ENCODE results near the gene SUPV3L1. TPM values are rescaled to one million over a fixed set of nuclear protein-coding genes. Genes with fewer than 3 reads are reported as not detected.

SUPV3L1 gene
- total RNA-seq, 4 donors from 2014 or later, result 18.5 to 35.0 (median 30.6) TPM

GRCh38 chr10:69232736-69233480 is 52.9 kb downstream of the SUPV3L1 start:
- no peak overlapping the region for H3K4me3 ChIP-seq
- peak in 1 of 2 donors; percentile 49 for DNase-seq
- H3K36me3 ChIP-seq, result no peaks in the 10 kb centered on the region
- intact Hi-C loops (cut with DNase I; ENCODE audit: low total_unique reads), result no loop called here
- H3K27me3 ChIP-seq, result no peaks in the 10 kb centered on the region
- H3K4me1 ChIP-seq, result peaks cover 0 to 4% of the 10 kb centered on the region in 2 donors
- peak overlapping the region; percentile 42 to 73 for H3K27ac ChIP-seq
- no peaks in the 10 kb centered on the region for H3K9me3 ChIP-seq
- no peak for TF ChIP-seq POLR2A (IDR thresholded peaks at IDR 0.05)
- no peak for TF ChIP-seq CTCF (IDR thresholded peaks at IDR 0.05)

GRCh38 chr10:69234447-69234846 is 54.4 kb downstream of the SUPV3L1 start:
- intact Hi-C loops (cut with DNase I; ENCODE audit: low total_unique reads), result no loop called here
- no peaks in the 10 kb centered on the region for H3K9me3 ChIP-seq
- TF ChIP-seq CTCF (IDR thresholded peaks at IDR 0.05), result no peak
- TF ChIP-seq POLR2A (IDR thresholded peaks at IDR 0.05), result no peak
- H3K36me3 ChIP-seq, result no peaks in the 10 kb centered on the region
- H3K27ac ChIP-seq, result no peak overlapping the region
- no peak overlapping the region for H3K4me3 ChIP-seq
- H3K27me3 ChIP-seq, result no peaks in the 10 kb centered on the region
- no peak for DNase-seq
- peaks cover 0 to 4% of the 10 kb centered on the region in 2 donors for H3K4me1 ChIP-seq

GRCh38 chr10:69237528-69238159 is 57.6 kb downstream of the SUPV3L1 start:
- Histone ChIP-seq H3K9me3 (no peaks in the 10 kb centered on the region), H3K36me3 (no peaks in the 10 kb centered on the region), H3K4me1 (peaks cover 0 to 3% of the 10 kb centered on the region in 2 donors), H3K27me3 (no peaks in the 10 kb centered on the region), H3K27ac (no peak overlapping the region), H3K4me3 (no peak overlapping the region)
- peak; percentile 88 to 91 for DNase-seq
- no peak for TF ChIP-seq POLR2A (IDR thresholded peaks at IDR 0.05)
- TF ChIP-seq CTCF (IDR thresholded peaks at IDR 0.05), result peak; percentile 85 to 98 (median 94)
- intact Hi-C loops (cut with DNase I; ENCODE audit: low total_unique reads), result loop anchor here (5.0 kb wide), 1 partner anchor 155 kb away; no protein-coding TSS in a partner anchor

GRCh38 chr10:69239136-69239535 is 59.1 kb downstream of the SUPV3L1 start:
- no peak for TF ChIP-seq CTCF (IDR thresholded peaks at IDR 0.05)

GRCh38 chr10:69239816-69240434 is 59.9 kb downstream of the SUPV3L1 start:
- Histone ChIP-seq H3K4me1 (no peaks in the 10 kb centered on the region), H3K27me3 (no peaks in the 10 kb centered on the region), H3K9me3 (no peaks in the 10 kb centered on the region), H3K4me3 (no peak overlapping the region), H3K36me3 (no peaks in the 10 kb centered on the region), H3K27ac (no peak overlapping the region)
- no peak for DNase-seq
- intact Hi-C loops (cut with DNase I; ENCODE audit: low total_unique reads), result loop anchor here (5.0 kb wide), 1 partner anchor 152 kb away; no protein-coding TSS in a partner anchor
- TF ChIP-seq CTCF (IDR thresholded peaks at IDR 0.05) (no peak), POLR2A (IDR thresholded peaks at IDR 0.05) (no peak)

More at GRCh38 chr10:69239136-69239535, 59.1 kb downstream of the SUPV3L1 start:
- Histone ChIP-seq H3K27me3 (no peaks in the 10 kb centered on the region), H3K36me3 (no peaks in the 10 kb centered on the region), H3K4me1 (no peaks in the 10 kb centered on the region), H3K4me3 (no peak overlapping the region), H3K27ac (no peak overlapping the region), H3K9me3 (no peaks in the 10 kb centered on the region)
- intact Hi-C loops (cut with DNase I; ENCODE audit: low total_unique reads), result loop anchor here (5.0 kb wide), 1 partner anchor 153 kb away; no protein-coding TSS in a partner anchor
- DNase-seq, result no peak

Measured in uterus (tissue), 4 donors.